OCI-LY7 (cell line): ENCODE measurements around the gene CELF2.

ENCODE experiments used
- CTCF ChIP-seq: fragments of 200-600 bp; sonication (generic); conservative IDR thresholded peaks from 2 replicates; pipeline ENCODE4 v1.5.1; 2014; ENCODE audit warnings: mild to moderate bottlenecking, antibody characterized with exemption, low read length, moderate library complexity, mixed read lengths
- EZH2phosphoT487 ChIP-seq: fragments of 200-600 bp; sonication (generic); IDR thresholded peaks from 2 replicates; pipeline ENCODE4 v1.6.1; 2018; ENCODE audit warnings: low read depth, borderline replicate concordance, mild to moderate bottlenecking, mixed run types, antibody characterized with exemption, low read length, moderate library complexity, mixed read lengths

- TF ChIP-seq CTCF: no peak
- no peak for TF ChIP-seq EZH2phosphoT487
These were observed 199.8 kb downstream of the CELF2 start for GRCh38 chr10:11217521-11217920.
